Tibial artery (tissue), 4 donors: ENCODE results near the gene ARHGAP28.
A peak's percentile ranks its signal among the peaks of the same experiment; 100 is the strongest.

Experiments
- DNase-seq, 2 donors: peaks; one replicate each; pipeline ENCODE4 v3.0.0-alpha.2; 2019
- H3K27ac ChIP-seq, 2 donors: fragments of 200-600 bp; sonication (generic) in 1 of 2; 1 replicate in 1 of 2; 2 replicates in 1 of 2; pipeline ENCODE4 v1.5.1; 2018 to 2019; ENCODE audit warnings: mild to moderate bottlenecking in 1 of 2
- H3K27me3 ChIP-seq, 2 donors: fragments of 200-600 bp; sonication (generic) in 1 of 2; one replicate each; pipeline versions ENCODE4 v1.5.1 to v1.6.0; 2016 to 2019
- H3K36me3 ChIP-seq, 3 donors: fragments of 200-600 bp; sonication (generic) in 2 of 3; one replicate each; pipeline ENCODE4 v1.5.1; 2016 to 2019; ENCODE audit warnings: mild to moderate bottlenecking in 2 of 3
- H3K4me1 ChIP-seq, 4 donors: fragments of 200-600 bp; sonication (generic) in 2 of 4; 1 replicate in 3 of 4; 2 replicates in 1 of 4; pipeline ENCODE4 v1.5.1; 2016 to 2019
- H3K4me3 ChIP-seq, 2 donors: fragments of 200-600 bp; sonication (generic) in 1 of 2; 1 replicate in 1 of 2; 2 replicates in 1 of 2; pipeline ENCODE4 v1.5.1; 2018 to 2019; ENCODE audit warnings: mild to moderate bottlenecking in 2 of 2
- H3K9me3 ChIP-seq, 3 donors: fragments of 200-600 bp; sonication (generic) in 1 of 3; one replicate each; pipeline ENCODE4 v1.5.1; 2016 to 2019
- CTCF ChIP-seq, 2 experiments: fragments of 200-600 bp in 1 of 2; fragments of 450-650 bp in 1 of 2; IDR thresholded peaks; one replicate each; pipeline ENCODE4 v1.5.1; 2017 to 2019; ENCODE audit warnings: antibody characterized with exemption in 2 of 2, mild to moderate bottlenecking in 1 of 2, moderate library complexity in 1 of 2
- intact Hi-C: fragments of 100-400 bp; cut with DNase I; formaldehyde crosslinking; loops from one replicate; pipeline ENCODE4 v1.15.0; 2023; ENCODE audit warnings: low total_unique reads

Gene ARHGAP28

GRCh38 chr18:6792391-6792790 is 62.9 kb downstream of the ARHGAP28 start:
- H3K27ac ChIP-seq = no peak overlapping the region
- intact Hi-C loops = no loop called here
- TF ChIP-seq CTCF (IDR thresholded peaks at IDR 0.05) = no peak

GRCh38 chr18:6793455-6793854 is 63.9 kb downstream of the ARHGAP28 start:
- no peaks in the 10 kb centered on the region for H3K4me1 ChIP-seq
- no peaks in the 10 kb centered on the region for H3K27me3 ChIP-seq
- DNase-seq = no peak
- no peaks in the 10 kb centered on the region for H3K9me3 ChIP-seq
- intact Hi-C loops = no loop called here
- TF ChIP-seq CTCF (IDR thresholded peaks at IDR 0.05) = no peak
- H3K36me3 ChIP-seq = no peaks in the 10 kb centered on the region
- H3K27ac ChIP-seq = no peak overlapping the region
- H3K4me3 ChIP-seq = no peak overlapping the region

More at GRCh38 chr18:6792391-6792790, 62.9 kb downstream of the ARHGAP28 start:
- H3K4me1 ChIP-seq = no peaks in the 10 kb centered on the region
- no peak for DNase-seq
- H3K36me3 ChIP-seq = no peaks in the 10 kb centered on the region
- H3K4me3 ChIP-seq = no peak overlapping the region
- H3K9me3 ChIP-seq = no peaks in the 10 kb centered on the region
- H3K27me3 ChIP-seq = no peaks in the 10 kb centered on the region

- no peak overlapping the region for H3K27ac ChIP-seq
- TF ChIP-seq CTCF (IDR thresholded peaks at IDR 0.05) = no peak
- H3K4me1 ChIP-seq = no peaks in the 10 kb centered on the region
- H3K27me3 ChIP-seq = no peaks in the 10 kb centered on the region
- H3K4me3 ChIP-seq = no peak overlapping the region
- no peaks in the 10 kb centered on the region for H3K9me3 ChIP-seq
- H3K36me3 ChIP-seq = no peaks in the 10 kb centered on the region
- DNase-seq = no peak
- intact Hi-C loops = no loop called here
Observed at GRCh38 chr18:6793986-6794385, 64.5 kb downstream of the ARHGAP28 start.

- Histone ChIP-seq H3K4me1 (no peaks in the 10 kb centered on the region), H3K9me3 (no peaks in the 10 kb centered on the region), H3K36me3 (no peaks in the 10 kb centered on the region), H3K4me3 (no peak overlapping the region), H3K27ac (no peak overlapping the region), H3K27me3 (no peaks in the 10 kb centered on the region)
- no peak for DNase-seq
- intact Hi-C loops = no loop called here
- TF ChIP-seq CTCF (IDR thresholded peaks at IDR 0.05) = no peak
Observed at GRCh38 chr18:6795307-6795706, 65.8 kb downstream of the ARHGAP28 start.

GRCh38 chr18:6796511-6796910 is 67.0 kb downstream of the ARHGAP28 start:
- H3K27ac ChIP-seq = no peak overlapping the region
- H3K4me1 ChIP-seq = no peaks in the 10 kb centered on the region
- no peaks in the 10 kb centered on the region for H3K27me3 ChIP-seq
- no peak for DNase-seq
- H3K4me3 ChIP-seq = no peak overlapping the region
- intact Hi-C loops = no loop called here
- no peak for TF ChIP-seq CTCF (IDR thresholded peaks at IDR 0.05)
- no peaks in the 10 kb centered on the region for H3K36me3 ChIP-seq
- H3K9me3 ChIP-seq = no peaks in the 10 kb centered on the region

GRCh38 chr18:6797171-6797570 is 67.7 kb downstream of the ARHGAP28 start:
- H3K27ac ChIP-seq = peak overlapping the region in 1 of 2 donors; percentile 16

More at GRCh38 chr18:6797171-6797570, 67.7 kb downstream of the ARHGAP28 start:
- intact Hi-C loops = no loop called here
- Histone ChIP-seq H3K27me3 (no peaks in the 10 kb centered on the region), H3K4me1 (no peaks in the 10 kb centered on the region), H3K9me3 (peaks cover 0 to 5% (median 0%) of the 10 kb centered on the region in 3 donors), H3K36me3 (no peaks in the 10 kb centered on the region), H3K4me3 (no peak overlapping the region)
- no peak for DNase-seq
- no peak for TF ChIP-seq CTCF (IDR thresholded peaks at IDR 0.05)
